Type B pancreatic cell (in vitro differentiated cells): Measurements from ENCODE around the gene MOSMO. TPM values are rescaled to one million over a fixed set of nuclear protein-coding genes. Genes with fewer than 3 reads are reported as not detected.
"Not testable (repeated sequence)": the region's sequence is repeated elsewhere in the genome, so short reads cannot be mapped to it uniquely, and the experiment has no call there.

Experiments used
- DNase-seq: peaks from one replicate; pipeline ENCODE4 v3.0.0; 2021; ENCODE audit warnings: mixed read lengths; ENCODE audit not compliant: unreplicated experiment; ENCODE audit errors: extremely low spot score
- H3K27ac Mint-ChIP-seq: 2 replicates; pipeline ENCODE4 v1.8.0; 2021; ENCODE audit warnings: mild to moderate bottlenecking, mixed read lengths
- H3K27me3 Mint-ChIP-seq: 2 replicates; pipeline ENCODE4 v1.8.0; 2021; ENCODE audit warnings: mixed read lengths
- H3K36me3 Mint-ChIP-seq: 2 replicates; pipeline ENCODE4 v1.8.0; 2021; ENCODE audit warnings: mixed read lengths
- H3K4me1 Mint-ChIP-seq: one replicate; pipeline ENCODE4 v1.8.0; 2021; ENCODE audit warnings: mixed read lengths; ENCODE audit not compliant: unreplicated experiment
- H3K4me3 Mint-ChIP-seq: 2 replicates; pipeline ENCODE4 v1.8.0; 2021; ENCODE audit warnings: mild to moderate bottlenecking, mixed read lengths
- H3K9me3 Mint-ChIP-seq: 2 replicates; pipeline ENCODE4 v1.8.0; 2021; ENCODE audit warnings: mixed read lengths
- total RNA-seq: library from RNA; stranded (reverse); gene quantifications from 2 replicates; pipeline ENCODE4 v1.2.1, GENCODE V29; 2021; ENCODE audit warnings: low replicate concordance
- TF ChIP-seq, protein P1 (sequence below): fragments of 200-600 bp; sonication (generic); conservative IDR thresholded peaks from 2 replicates; pipeline ENCODE4 v1.5.0; 2021; ENCODE audit warnings: antibody characterized with exemption, mild to moderate bottlenecking

Gene MOSMO
- total RNA-seq, 1 donor from 2014 or later, result 13.5 TPM

DNA sequence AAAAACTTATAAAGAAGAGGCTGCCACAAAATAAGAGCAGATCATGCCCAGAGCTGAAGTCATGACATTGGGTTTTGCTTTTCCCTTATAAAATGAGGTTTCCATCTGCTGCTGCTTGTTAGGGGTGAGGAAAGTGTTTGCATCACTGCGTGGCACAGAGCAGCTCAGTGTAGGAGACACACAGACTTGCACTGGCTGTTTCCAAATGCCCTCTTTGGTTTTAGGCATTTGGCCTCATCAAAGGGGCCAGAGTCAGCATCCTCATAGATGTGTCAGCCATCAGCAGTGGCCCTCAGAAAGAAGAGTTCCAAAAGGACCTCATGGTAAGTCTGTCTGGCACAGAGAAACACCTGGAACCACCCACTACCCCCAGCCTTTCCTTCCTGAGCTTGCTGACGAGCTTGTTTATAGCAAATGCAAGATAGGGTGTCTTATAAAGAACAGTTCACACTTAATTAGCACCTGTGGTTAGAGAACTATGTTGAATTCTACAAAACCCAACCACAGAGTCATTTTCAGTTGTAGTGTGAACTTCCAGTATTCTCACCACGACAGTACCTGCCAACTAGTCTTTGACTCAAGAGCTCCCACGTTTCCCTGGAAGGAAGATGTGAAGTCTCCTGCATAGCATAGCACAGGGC, 101.5 kb downstream of the MOSMO start:
- H3K27me3 Mint-ChIP-seq, result peaks cover 45% of the 10 kb centered on the region
- H3K9me3 Mint-ChIP-seq, result no peaks in the 10 kb centered on the region
- no peaks in the 10 kb centered on the region for H3K36me3 Mint-ChIP-seq
- DNase-seq, result no peak
- H3K27ac Mint-ChIP-seq, result no peak overlapping the region
- H3K4me1 Mint-ChIP-seq, result no peaks in the 10 kb centered on the region
- TF ChIP-seq, protein P1, sequence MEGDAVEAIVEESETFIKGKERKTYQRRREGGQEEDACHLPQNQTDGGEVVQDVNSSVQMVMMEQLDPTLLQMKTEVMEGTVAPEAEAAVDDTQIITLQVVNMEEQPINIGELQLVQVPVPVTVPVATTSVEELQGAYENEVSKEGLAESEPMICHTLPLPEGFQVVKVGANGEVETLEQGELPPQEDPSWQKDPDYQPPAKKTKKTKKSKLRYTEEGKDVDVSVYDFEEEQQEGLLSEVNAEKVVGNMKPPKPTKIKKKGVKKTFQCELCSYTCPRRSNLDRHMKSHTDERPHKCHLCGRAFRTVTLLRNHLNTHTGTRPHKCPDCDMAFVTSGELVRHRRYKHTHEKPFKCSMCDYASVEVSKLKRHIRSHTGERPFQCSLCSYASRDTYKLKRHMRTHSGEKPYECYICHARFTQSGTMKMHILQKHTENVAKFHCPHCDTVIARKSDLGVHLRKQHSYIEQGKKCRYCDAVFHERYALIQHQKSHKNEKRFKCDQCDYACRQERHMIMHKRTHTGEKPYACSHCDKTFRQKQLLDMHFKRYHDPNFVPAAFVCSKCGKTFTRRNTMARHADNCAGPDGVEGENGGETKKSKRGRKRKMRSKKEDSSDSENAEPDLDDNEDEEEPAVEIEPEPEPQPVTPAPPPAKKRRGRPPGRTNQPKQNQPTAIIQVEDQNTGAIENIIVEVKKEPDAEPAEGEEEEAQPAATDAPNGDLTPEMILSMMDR, result no peak
- H3K4me3 Mint-ChIP-seq, result no peak overlapping the region

DNA sequence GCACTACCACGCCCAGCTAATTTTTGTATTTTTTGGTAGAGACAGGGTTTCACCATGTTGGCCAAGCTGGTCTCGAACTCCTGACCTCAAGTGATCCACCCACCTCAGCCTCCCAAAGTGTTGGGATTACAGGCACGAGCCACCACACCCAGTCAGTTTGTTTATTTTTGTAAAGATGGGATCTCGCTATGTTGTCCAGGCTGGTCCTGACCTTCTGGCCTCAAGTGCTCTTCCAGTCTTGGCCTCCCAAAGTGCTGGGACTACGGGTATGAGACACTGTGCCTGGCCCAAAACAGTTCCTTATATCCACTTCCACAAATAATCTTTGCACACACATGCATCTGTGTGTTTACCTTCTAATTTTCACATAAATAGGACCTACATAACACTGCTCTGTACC, 103.7 kb downstream of the MOSMO start:
- not testable (repeated sequence) for H3K36me3 Mint-ChIP-seq, H3K27ac Mint-ChIP-seq, H3K4me3 Mint-ChIP-seq, H3K9me3 Mint-ChIP-seq, H3K4me1 Mint-ChIP-seq, DNase-seq
- peaks cover 42% of the 10 kb centered on the region for H3K27me3 Mint-ChIP-seq

DNA sequence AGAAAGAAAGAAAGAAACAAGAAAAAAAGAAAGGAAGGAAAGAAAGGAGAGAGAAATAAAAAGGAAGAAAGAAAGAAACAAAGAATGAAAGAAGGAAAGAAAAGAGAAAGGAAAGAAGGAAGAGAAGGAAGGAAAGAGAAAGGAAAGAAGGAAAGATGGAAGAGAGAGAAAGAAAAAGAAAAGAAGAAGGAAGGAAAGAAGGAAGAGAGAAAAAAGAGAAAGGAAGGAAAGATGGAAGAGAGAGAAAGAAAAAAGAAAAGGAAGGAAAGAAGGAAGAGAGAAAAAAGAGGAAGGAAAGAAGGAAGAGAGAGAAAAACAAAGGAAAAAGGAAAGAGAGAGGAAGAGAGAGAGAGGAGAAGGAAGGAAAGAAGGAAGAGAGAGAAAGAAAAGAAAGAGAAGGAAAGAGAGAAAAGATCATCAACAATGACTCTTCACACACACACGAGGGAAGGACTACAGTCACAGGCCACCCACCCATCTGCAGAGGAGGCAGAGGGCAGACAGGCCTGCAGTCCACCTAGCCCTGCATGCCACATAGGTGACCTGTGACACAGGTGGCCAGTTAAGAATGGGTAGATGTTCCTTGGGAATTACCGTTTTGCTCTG, 108.3 kb downstream of the MOSMO start:
- no peaks in the 10 kb centered on the region for H3K9me3 Mint-ChIP-seq
- TF ChIP-seq, protein P1, result no peak
- H3K4me1 Mint-ChIP-seq, result peaks cover 5% of the 10 kb centered on the region
- DNase-seq, result no peak
- no peak overlapping the region for H3K27ac Mint-ChIP-seq
- no peaks in the 10 kb centered on the region for H3K36me3 Mint-ChIP-seq
- H3K27me3 Mint-ChIP-seq, result peaks cover 16% of the 10 kb centered on the region
- H3K4me3 Mint-ChIP-seq, result no peak overlapping the region

DNA sequence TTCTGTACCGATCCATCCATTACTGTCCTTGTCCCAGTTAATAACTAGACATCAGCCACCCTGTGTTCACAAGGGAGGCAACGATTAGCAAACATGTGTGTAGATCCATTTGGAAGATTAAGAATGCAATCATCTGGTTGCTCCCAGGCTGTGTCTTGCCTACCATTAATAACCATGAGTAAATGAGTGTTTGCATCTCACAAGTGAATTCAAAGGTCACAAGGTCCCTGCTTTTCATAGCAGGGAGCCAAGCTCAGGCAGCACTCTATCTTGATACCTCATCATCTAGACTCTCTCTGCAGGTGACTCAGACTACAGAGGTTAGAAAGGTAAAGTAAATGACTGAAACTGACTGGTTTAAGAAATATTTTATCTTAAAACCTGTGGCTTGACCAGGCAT, 109.7 kb downstream of the MOSMO start:
- DNase-seq, result no peak
- no peaks in the 10 kb centered on the region for H3K9me3 Mint-ChIP-seq
- H3K27me3 Mint-ChIP-seq, result peaks cover 20% of the 10 kb centered on the region
- peaks cover 5% of the 10 kb centered on the region for H3K4me1 Mint-ChIP-seq
- H3K27ac Mint-ChIP-seq, result peak overlapping the region; percentile 5
- no peaks in the 10 kb centered on the region for H3K36me3 Mint-ChIP-seq
- no peak overlapping the region for H3K4me3 Mint-ChIP-seq
- TF ChIP-seq, protein P1, result no peak

DNA sequence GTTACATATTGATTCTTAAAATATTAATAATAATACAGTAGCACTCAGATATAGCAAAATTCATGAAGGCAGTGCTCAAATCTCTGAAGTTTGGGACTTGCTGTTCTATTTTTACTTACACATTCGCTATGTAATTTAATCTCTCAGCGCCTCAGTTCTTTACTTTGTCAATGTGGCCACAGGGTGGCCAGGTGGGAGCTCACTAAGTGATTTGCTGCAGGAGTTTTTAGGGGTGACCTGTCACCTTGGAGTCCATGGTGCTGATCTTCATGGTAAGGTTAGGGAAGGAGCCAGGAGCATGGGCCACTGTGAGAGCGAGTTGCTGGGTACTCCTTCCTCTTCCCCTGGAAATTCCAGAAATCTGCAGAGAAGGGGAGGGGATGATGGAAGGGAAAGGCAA, 112.5 kb downstream of the MOSMO start:
- H3K27ac Mint-ChIP-seq, result no peak overlapping the region
- TF ChIP-seq, protein P1, result no peak
- no peak overlapping the region for H3K4me3 Mint-ChIP-seq
- no peak for DNase-seq
- H3K27me3 Mint-ChIP-seq, result peaks cover 23% of the 10 kb centered on the region
- peaks cover 5% of the 10 kb centered on the region for H3K4me1 Mint-ChIP-seq
- H3K36me3 Mint-ChIP-seq, result no peaks in the 10 kb centered on the region
- H3K9me3 Mint-ChIP-seq, result no peaks in the 10 kb centered on the region

DNA sequence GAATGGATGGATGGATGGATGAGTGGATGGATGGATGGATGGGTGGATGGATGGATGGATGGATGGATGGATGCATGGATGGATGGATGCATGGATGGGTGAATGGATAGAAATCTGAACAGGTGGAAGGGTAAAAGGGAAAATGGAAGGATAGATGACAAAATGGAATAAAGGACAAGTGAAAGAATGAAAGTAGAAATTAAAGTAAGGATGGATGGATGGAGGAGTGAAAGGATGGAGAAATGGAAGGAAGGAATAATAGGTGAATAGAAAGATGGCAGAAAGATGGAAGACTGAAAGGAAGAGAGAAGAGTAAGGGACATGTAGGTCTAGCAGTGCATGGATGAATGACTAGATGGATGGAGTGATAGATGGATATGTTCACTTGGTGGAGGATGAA, 114.3 kb downstream of the MOSMO start:
- no peak for DNase-seq
- Mint-ChIP-seq H3K9me3 (no peaks in the 10 kb centered on the region), H3K27me3 (peaks cover 23% of the 10 kb centered on the region), H3K4me3 (no peak overlapping the region), H3K36me3 (no peaks in the 10 kb centered on the region), H3K4me1 (peaks cover 5% of the 10 kb centered on the region), H3K27ac (no peak overlapping the region)
- TF ChIP-seq, protein P1, result no peak
